Naive thymus-derived CD8-positive, alpha-beta T cell (primary cell): ENCODE measurements around the gene TTC23. TPM values are rescaled to one million over a fixed set of nuclear protein-coding genes. Genes with fewer than 3 reads are reported as not detected.
A peak's percentile ranks its signal among the peaks of the same experiment; 100 is the strongest.

Experiments
- ATAC-seq, 2 donors: fragments of 150-1000 bp; cut with Tn5 transposase in 1 of 2; sonication (Bioruptor Pico), chemical (Tn5 transposase) in 1 of 2; 1 replicate in 1 of 2; 2 replicates in 1 of 2; pipeline ENCODE4 v1.10.0; 2021; ENCODE audit warnings: mild to moderate bottlenecking in 2 of 2, moderate library complexity in 2 of 2
- POLR2A ChIA-PET: fragments of 350-600 bp; sonication (Branson Sonifier 250); formaldehyde crosslinking; loops from one replicate; lab custom pipeline; 2021; ENCODE audit warnings: antibody characterized with exemption; lab: Charles Lee
- DNase-seq, 10 donors: peaks; one replicate each; pipeline versions ENCODE4 v3.0.0 to v3.0.0-alpha.2; 2020 to 2022
- H3K27ac Mint-ChIP-seq, 10 donors: one replicate each; pipeline ENCODE4 v1.8.0; 2020 to 2022; ENCODE audit warnings: mild to moderate bottlenecking in 10 of 10, mixed read lengths in 10 of 10, moderate library complexity in 4 of 10, inconsistent platforms in 1 of 10
- H3K27me3 Mint-ChIP-seq, 5 donors: one replicate each; pipeline ENCODE4 v1.8.0; 2021 to 2022; ENCODE audit warnings: mixed read lengths in 5 of 5
- H3K36me3 Mint-ChIP-seq, 3 donors: one replicate each; pipeline ENCODE4 v1.8.0; 2020 to 2022; ENCODE audit warnings: mixed read lengths in 3 of 3, mild to moderate bottlenecking in 2 of 3, inconsistent platforms in 1 of 3
- H3K4me1 Mint-ChIP-seq, 4 donors: one replicate each; pipeline ENCODE4 v1.8.0; 2021 to 2022; ENCODE audit warnings: mixed read lengths in 4 of 4
- H3K4me3 Mint-ChIP-seq, 10 donors: one replicate each; pipeline ENCODE4 v1.8.0; 2020 to 2022; ENCODE audit warnings: mild to moderate bottlenecking in 10 of 10, mixed read lengths in 10 of 10, moderate library complexity in 6 of 10, inconsistent platforms in 1 of 10
- H3K9me3 Mint-ChIP-seq, 9 donors: one replicate each; pipeline ENCODE4 v1.8.0; 2020 to 2022; ENCODE audit warnings: mixed read lengths in 9 of 9, mild to moderate bottlenecking in 3 of 9, inconsistent platforms in 1 of 9, moderate library complexity in 1 of 9
- polyA plus RNA-seq, 3 donors: library from polyadenylated mRNA; unstranded; fragments of 300-500 nt; fragmentation: Illumina TruSeq; gene quantifications; one replicate each; pipeline ENCODE4 v1.2.3, GENCODE V29; 2021
- total RNA-seq, 8 experiments: library from RNA in 2 of 8; stranded (reverse) in 2 of 8; gene quantifications; one replicate each; pipeline ENCODE4 v1.2.3 and lab custom pipeline; 2021 to 2026

Gene TTC23
- under 1 TPM; 0.30 to 0.47 TPM for total RNA-seq
- polyA plus RNA-seq, result under 1 TPM in 2 of 3 donors, not detected in 1; 0.15 to 0.82 TPM
- total RNA-seq (lab: John Stamatoyannopoulos, UW), result 0 to 1.2 (median 0.93) reads per million in 6 experiments

- H3K36me3 Mint-ChIP-seq, result peaks cover 0 to 4% (median 0%) of the 10 kb centered on the region in 3 donors
- H3K9me3 Mint-ChIP-seq, result peaks cover 0 to 6% (median 2%) of the 10 kb centered on the region in 9 donors
- H3K27me3 Mint-ChIP-seq, result no peaks in the 10 kb centered on the region
- DNase-seq, result no peak
- H3K4me1 Mint-ChIP-seq, result peaks cover 23 to 34% (median 29%) of the 10 kb centered on the region in 4 donors
- no peak for ATAC-seq
- POLR2A ChIA-PET, result no interaction called here
- H3K27ac Mint-ChIP-seq, result peak within 1 kb of the TSS in 3 of 10 donors; percentile 84 to 91 (median 89)
- H3K4me3 Mint-ChIP-seq, result peak within 1 kb of the TSS in 9 of 10 donors; percentile 86 to 93 (median 92)
Measured at GRCh38 chr15:99249270-99249841, at the start of gene TTC23. Gene TTC23 (minus strand): TSS chr15:99249581. CDS start chr15:99228712, 20,869 bp downstream.

GRCh38 chr15:99296386-99296785 is 47.0 kb upstream of the TTC23 start:
- ATAC-seq (no peak), DNase-seq (no peak)
- H3K4me3 Mint-ChIP-seq, result no peak overlapping the region
- peaks cover 21 to 30% (median 26%) of the 10 kb centered on the region in 3 donors for H3K36me3 Mint-ChIP-seq
- peaks cover 0 to 4% (median 1%) of the 10 kb centered on the region in 4 donors for H3K4me1 Mint-ChIP-seq
- POLR2A ChIA-PET, result interaction anchor here (0.7 kb wide), 1 partner anchor 422 kb away, joined by 6 read pairs; no protein-coding TSS in a partner anchor
- no peaks in the 10 kb centered on the region for H3K27me3 Mint-ChIP-seq
- H3K27ac Mint-ChIP-seq, result peak overlapping the region in 1 of 10 donors; percentile 11
- peaks cover 0 to 6% (median 0%) of the 10 kb centered on the region in 9 donors for H3K9me3 Mint-ChIP-seq

GRCh38 chr15:99295840-99296239 is 46.5 kb upstream of the TTC23 start:
- peaks cover 0 to 4% (median 1%) of the 10 kb centered on the region in 4 donors for H3K4me1 Mint-ChIP-seq
- H3K27ac Mint-ChIP-seq, result no peak overlapping the region
- H3K9me3 Mint-ChIP-seq, result peaks cover 0 to 6% (median 0%) of the 10 kb centered on the region in 9 donors
- no peak for ATAC-seq
- no peaks in the 10 kb centered on the region for H3K27me3 Mint-ChIP-seq
- POLR2A ChIA-PET, result no interaction called here
- peaks cover 21 to 35% (median 31%) of the 10 kb centered on the region in 3 donors for H3K36me3 Mint-ChIP-seq
- DNase-seq, result no peak
- H3K4me3 Mint-ChIP-seq, result no peak overlapping the region

- Mint-ChIP-seq H3K36me3 (peaks cover 21 to 40% (median 40%) of the 10 kb centered on the region in 3 donors), H3K9me3 (peaks cover 0 to 6% (median 0%) of the 10 kb centered on the region in 9 donors), H3K27me3 (no peaks in the 10 kb centered on the region), H3K27ac (no peak overlapping the region), H3K4me3 (no peak overlapping the region), H3K4me1 (peaks cover 0 to 4% (median 1%) of the 10 kb centered on the region in 4 donors)
- POLR2A ChIA-PET, result interaction anchor here (0.6 kb wide), 1 partner anchor 504 kb away, joined by 4 read pairs; no protein-coding TSS in a partner anchor
- ATAC-seq (no peak), DNase-seq (no peak)
Measured at GRCh38 chr15:99291643-99292042, 42.3 kb upstream of the TTC23 start.

GRCh38 chr15:99283717-99284116 is 34.3 kb upstream of the TTC23 start:
- ATAC-seq, result no peak
- Mint-ChIP-seq H3K4me1 (peaks cover 4 to 16% (median 12%) of the 10 kb centered on the region in 4 donors), H3K27ac (no peak overlapping the region), H3K36me3 (peaks cover 0 to 28% (median 23%) of the 10 kb centered on the region in 3 donors), H3K27me3 (no peaks in the 10 kb centered on the region), H3K9me3 (peaks cover 0 to 3% (median 0%) of the 10 kb centered on the region in 9 donors), H3K4me3 (no peak overlapping the region)
- POLR2A ChIA-PET, result no interaction called here
- DNase-seq, result no peak

GRCh38 chr15:99282586-99282985 is 33.2 kb upstream of the TTC23 start:
- DNase-seq, result no peak
- H3K9me3 Mint-ChIP-seq, result peaks cover 0 to 3% (median 0%) of the 10 kb centered on the region in 9 donors
- POLR2A ChIA-PET, result no interaction called here
- no peak overlapping the region for H3K27ac Mint-ChIP-seq
- ATAC-seq, result no peak
- H3K4me1 Mint-ChIP-seq, result peaks cover 4 to 16% (median 12%) of the 10 kb centered on the region in 4 donors
- no peaks in the 10 kb centered on the region for H3K27me3 Mint-ChIP-seq
- peaks cover 0 to 20% (median 19%) of the 10 kb centered on the region in 3 donors for H3K36me3 Mint-ChIP-seq
- H3K4me3 Mint-ChIP-seq, result no peak overlapping the region

- Mint-ChIP-seq H3K9me3 (peaks cover 0 to 3% (median 0%) of the 10 kb centered on the region in 9 donors), H3K4me1 (peaks cover 4 to 17% (median 13%) of the 10 kb centered on the region in 4 donors), H3K27ac (peak overlapping the region in 1 of 10 donors; percentile 47), H3K4me3 (no peak overlapping the region), H3K36me3 (peaks cover 0 to 20% (median 17%) of the 10 kb centered on the region in 3 donors), H3K27me3 (no peaks in the 10 kb centered on the region)
- POLR2A ChIA-PET, result no interaction called here
- no peak for ATAC-seq
- DNase-seq, result no peak
Measured at GRCh38 chr15:99282121-99282520, 32.7 kb upstream of the TTC23 start.

GRCh38 chr15:99279827-99280226 is 30.4 kb upstream of the TTC23 start:
- POLR2A ChIA-PET, result no interaction called here
- no peak for DNase-seq
- no peak overlapping the region for H3K27ac Mint-ChIP-seq
- H3K9me3 Mint-ChIP-seq, result peaks cover 0 to 3% (median 0%) of the 10 kb centered on the region in 9 donors
- H3K4me3 Mint-ChIP-seq, result no peak overlapping the region
- peaks cover 0 to 18% (median 17%) of the 10 kb centered on the region in 3 donors for H3K36me3 Mint-ChIP-seq
- ATAC-seq, result no peak
- peaks cover 4 to 25% (median 15%) of the 10 kb centered on the region in 4 donors for H3K4me1 Mint-ChIP-seq
- H3K27me3 Mint-ChIP-seq, result no peaks in the 10 kb centered on the region

GRCh38 chr15:99279290-99279689 is 29.9 kb upstream of the TTC23 start:
- no peaks in the 10 kb centered on the region for H3K27me3 Mint-ChIP-seq
- POLR2A ChIA-PET, result no interaction called here
- peaks cover 4 to 25% (median 15%) of the 10 kb centered on the region in 4 donors for H3K4me1 Mint-ChIP-seq
- no peak overlapping the region for H3K27ac Mint-ChIP-seq
- no peak overlapping the region for H3K4me3 Mint-ChIP-seq
- H3K9me3 Mint-ChIP-seq, result peaks cover 0 to 3% (median 0%) of the 10 kb centered on the region in 9 donors
- DNase-seq, result no peak
- no peak for ATAC-seq
- H3K36me3 Mint-ChIP-seq, result peaks cover 0 to 14% (median 13%) of the 10 kb centered on the region in 3 donors

- peaks cover 0 to 22% (median 14%) of the 10 kb centered on the region in 4 donors for H3K4me1 Mint-ChIP-seq
- DNase-seq, result no peak
- POLR2A ChIA-PET, result no interaction called here
- ATAC-seq, result no peak
- peaks cover 0 to 12% (median 8%) of the 10 kb centered on the region in 3 donors for H3K36me3 Mint-ChIP-seq
- H3K9me3 Mint-ChIP-seq, result peaks cover 0 to 3% (median 0%) of the 10 kb centered on the region in 9 donors
- H3K27ac Mint-ChIP-seq, result peak overlapping the region in 1 of 10 donors; percentile 53
- H3K4me3 Mint-ChIP-seq, result no peak overlapping the region
- no peaks in the 10 kb centered on the region for H3K27me3 Mint-ChIP-seq
Measured at GRCh38 chr15:99275525-99276128, 26.2 kb upstream of the TTC23 start.

- Mint-ChIP-seq H3K27me3 (no peaks in the 10 kb centered on the region), H3K27ac (no peak overlapping the region), H3K36me3 (peaks cover 0 to 10% (median 8%) of the 10 kb centered on the region in 3 donors), H3K4me1 (peaks cover 0 to 22% (median 11%) of the 10 kb centered on the region in 4 donors), H3K4me3 (no peak overlapping the region), H3K9me3 (peaks cover 0 to 3% (median 0%) of the 10 kb centered on the region in 9 donors)
- no peak for DNase-seq
- POLR2A ChIA-PET, result no interaction called here
- no peak for ATAC-seq
Measured at GRCh38 chr15:99275061-99275460, 25.7 kb upstream of the TTC23 start.

- H3K4me1 Mint-ChIP-seq, result peaks cover 0 to 10% (median 3%) of the 10 kb centered on the region in 4 donors
- no peak overlapping the region for H3K4me3 Mint-ChIP-seq
- no peak overlapping the region for H3K27ac Mint-ChIP-seq
- no peaks in the 10 kb centered on the region for H3K27me3 Mint-ChIP-seq
- no peaks in the 10 kb centered on the region for H3K9me3 Mint-ChIP-seq
- peaks cover 0 to 2% (median 1%) of the 10 kb centered on the region in 3 donors for H3K36me3 Mint-ChIP-seq
- DNase-seq (no peak), ATAC-seq (no peak)
- POLR2A ChIA-PET, result no interaction called here
Measured at GRCh38 chr15:99273801-99274200, 24.4 kb upstream of the TTC23 start.

GRCh38 chr15:99268431-99268830 is 19.1 kb upstream of the TTC23 start:
- Mint-ChIP-seq H3K27me3 (no peaks in the 10 kb centered on the region), H3K4me1 (peaks cover 0 to 6% (median 1%) of the 10 kb centered on the region in 4 donors), H3K36me3 (peaks cover 0 to 7% (median 3%) of the 10 kb centered on the region in 3 donors), H3K4me3 (no peak overlapping the region), H3K9me3 (no peaks in the 10 kb centered on the region), H3K27ac (no peak overlapping the region)
- DNase-seq (no peak), ATAC-seq (no peak)
- POLR2A ChIA-PET, result no interaction called here
